Measurements from ENCODE around the gene PREX1.

PREX1 gene

GRCh38 chr20:48704761-48705160 is 123.0 kb downstream of the PREX1 start:
- Histone ChIP-seq H3K4me3 (ENCODE audit: severe bottlenecking) (no peak overlapping the region), H3K4me1 (ENCODE audit: insufficient read depth, poor library complexity, severe bottlenecking) (no peaks in the 10 kb centered on the region), H3K36me3 (ENCODE audit: low read depth) (no peaks in the 10 kb centered on the region), H3K27ac (ENCODE audit: poor library complexity, severe bottlenecking) (no peak overlapping the region), H3K9me3 (ENCODE audit: severe bottlenecking) (no peaks in the 10 kb centered on the region), H3K27me3 (ENCODE audit: insufficient read depth, poor library complexity, severe bottlenecking) (no peaks in the 10 kb centered on the region)
- ATAC-seq (ENCODE audit: low read depth) (no peak), DNase-seq (ENCODE audit: low spot score) (no peak)
- no peak for TF ChIP-seq CTCF (IDR thresholded peaks at IDR 0.05; ENCODE audit: poor library complexity, severe bottlenecking)

DNA sequence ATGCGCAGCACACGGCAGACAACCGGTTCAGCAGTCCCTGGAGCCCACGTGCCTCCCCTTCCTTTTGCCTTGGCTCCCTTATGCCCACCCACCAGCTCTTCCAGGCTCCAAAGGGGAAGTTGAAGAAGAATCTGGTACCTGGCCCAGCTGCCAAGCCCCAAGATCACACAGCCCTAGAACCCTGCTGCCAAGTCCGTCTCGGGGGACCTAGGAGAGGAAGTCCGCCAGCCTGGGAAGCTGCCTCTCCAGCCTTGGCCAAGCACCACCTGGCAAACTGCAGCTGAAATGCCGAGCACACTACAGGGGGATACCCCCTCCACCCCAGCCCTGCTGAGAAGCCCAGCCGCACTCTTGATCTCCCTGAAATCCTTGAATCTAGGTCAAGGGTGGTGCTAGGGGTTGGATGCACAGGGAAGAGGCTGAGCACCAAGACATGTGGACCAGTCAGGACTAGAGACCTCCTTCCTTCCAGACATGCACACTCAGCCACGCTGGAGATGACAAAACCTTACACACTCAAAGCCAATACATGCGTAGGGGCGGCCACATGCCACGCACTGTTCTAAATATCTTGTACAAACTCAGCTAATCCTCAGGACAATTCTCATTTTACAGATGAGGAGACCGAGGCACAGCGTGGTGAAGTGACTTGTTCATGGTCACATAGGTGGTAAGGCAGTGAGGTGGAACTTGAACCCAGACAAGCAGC is 124.1 kb downstream of the PREX1 start:
- TF ChIP-seq CTCF (IDR thresholded peaks at IDR 0.05; ENCODE audit: poor library complexity, severe bottlenecking): no peak
- no peak overlapping the region for H3K27ac ChIP-seq (ENCODE audit: poor library complexity, severe bottlenecking)
- no peaks in the 10 kb centered on the region for H3K27me3 ChIP-seq (ENCODE audit: insufficient read depth, poor library complexity, severe bottlenecking)
- no peaks in the 10 kb centered on the region for H3K4me1 ChIP-seq (ENCODE audit: insufficient read depth, poor library complexity, severe bottlenecking)
- DNase-seq (ENCODE audit: low spot score) (peak; percentile 79), ATAC-seq (ENCODE audit: low read depth) (no peak)
- H3K36me3 ChIP-seq (ENCODE audit: low read depth): no peaks in the 10 kb centered on the region
- H3K4me3 ChIP-seq (ENCODE audit: severe bottlenecking): no peak overlapping the region
- no peaks in the 10 kb centered on the region for H3K9me3 ChIP-seq (ENCODE audit: severe bottlenecking)

DNA sequence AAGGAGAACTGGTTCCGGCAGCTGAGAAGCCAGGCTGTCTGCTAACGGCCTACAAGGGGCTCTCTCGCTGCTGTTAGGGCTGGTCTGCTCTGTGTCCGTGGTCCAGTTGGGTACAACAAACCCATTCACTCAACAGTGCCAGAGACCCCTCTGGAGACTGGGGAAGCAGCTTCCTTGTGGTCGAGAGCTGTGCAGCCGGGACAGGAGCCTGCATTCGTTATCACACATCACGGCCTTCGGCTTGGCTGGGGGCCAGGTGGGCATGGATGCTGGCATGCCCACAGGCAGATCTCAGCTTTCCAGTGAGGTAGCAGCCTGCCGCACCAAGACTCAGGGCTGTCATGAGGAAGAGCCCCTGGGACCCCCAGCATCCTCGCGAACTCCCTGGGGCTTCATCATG is 124.7 kb downstream of the PREX1 start:
- Histone ChIP-seq H3K27ac (ENCODE audit: poor library complexity, severe bottlenecking) (no peak overlapping the region), H3K4me1 (ENCODE audit: insufficient read depth, poor library complexity, severe bottlenecking) (peaks cover 2% of the 10 kb centered on the region), H3K4me3 (ENCODE audit: severe bottlenecking) (no peak overlapping the region), H3K9me3 (ENCODE audit: severe bottlenecking) (no peaks in the 10 kb centered on the region), H3K36me3 (ENCODE audit: low read depth) (no peaks in the 10 kb centered on the region), H3K27me3 (ENCODE audit: insufficient read depth, poor library complexity, severe bottlenecking) (no peaks in the 10 kb centered on the region)
- peak; percentile 84 for DNase-seq (ENCODE audit: low spot score)
- no peak for TF ChIP-seq CTCF (IDR thresholded peaks at IDR 0.05; ENCODE audit: poor library complexity, severe bottlenecking)
- no peak for ATAC-seq (ENCODE audit: low read depth)

GRCh38 chr20:48702455-48702913 is 125.3 kb downstream of the PREX1 start:
- ATAC-seq (ENCODE audit: low read depth): no peak
- H3K4me1 ChIP-seq (ENCODE audit: insufficient read depth, poor library complexity, severe bottlenecking): peaks cover 9% of the 10 kb centered on the region

More at GRCh38 chr20:48702455-48702913, 125.3 kb downstream of the PREX1 start:
- Histone ChIP-seq H3K27ac (ENCODE audit: poor library complexity, severe bottlenecking) (no peak overlapping the region), H3K9me3 (ENCODE audit: severe bottlenecking) (no peaks in the 10 kb centered on the region), H3K36me3 (ENCODE audit: low read depth) (no peaks in the 10 kb centered on the region), H3K27me3 (ENCODE audit: insufficient read depth, poor library complexity, severe bottlenecking) (no peaks in the 10 kb centered on the region), H3K4me3 (ENCODE audit: severe bottlenecking) (no peak overlapping the region)
- peak; percentile 72 for DNase-seq (ENCODE audit: low spot score)
- TF ChIP-seq CTCF (IDR thresholded peaks at IDR 0.05; ENCODE audit: poor library complexity, severe bottlenecking): no peak
